NCI-H748 (cell line): ENCODE measurements around the gene LRRC41.
"Not testable (repeated sequence)": the region's sequence is repeated elsewhere in the genome, so short reads cannot be mapped to it uniquely, and the experiment has no call there.

Source experiments
- DNase-seq: peaks from one replicate; lab custom pipeline; 2025; ENCODE audit not compliant: unreplicated experiment; lab: John Stamatoyannopoulos, UW

LRRC41 gene

DNA sequence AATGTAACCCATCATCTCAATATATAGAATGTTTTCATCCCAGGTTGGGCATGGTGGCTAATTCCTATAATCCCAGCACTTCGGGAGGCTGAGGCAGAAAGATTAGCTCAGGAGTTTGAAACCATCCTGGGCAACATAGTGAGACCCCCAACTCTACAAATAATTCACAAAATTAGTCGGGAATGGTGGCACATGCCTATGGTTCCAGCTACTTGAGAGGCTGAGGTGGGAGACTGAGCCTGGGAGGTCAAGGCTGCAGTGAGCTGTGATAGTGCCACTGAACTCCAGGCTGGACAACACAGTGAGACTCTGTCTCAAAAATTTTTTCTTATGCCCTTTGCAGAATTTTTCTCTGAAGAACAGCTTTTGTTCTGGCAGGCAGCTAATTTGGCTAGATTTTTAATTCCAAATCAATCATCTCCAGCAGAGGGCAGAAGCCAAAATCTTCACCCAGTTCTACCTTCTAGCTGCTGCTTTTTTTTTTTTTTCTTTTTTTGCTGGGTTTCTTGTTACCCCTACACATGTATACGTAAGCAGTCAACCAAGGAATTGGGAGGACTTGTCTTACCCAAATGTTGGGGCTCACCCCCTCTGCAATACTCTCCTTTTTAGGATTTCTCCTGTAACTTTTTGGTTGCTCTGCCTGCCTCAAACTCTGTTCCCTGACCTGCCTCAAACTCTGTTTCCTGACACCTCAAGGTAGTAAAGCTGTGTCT, 58.6 kb downstream of the LRRC41 start:
- DNase-seq, result peak; percentile 23

DNA sequence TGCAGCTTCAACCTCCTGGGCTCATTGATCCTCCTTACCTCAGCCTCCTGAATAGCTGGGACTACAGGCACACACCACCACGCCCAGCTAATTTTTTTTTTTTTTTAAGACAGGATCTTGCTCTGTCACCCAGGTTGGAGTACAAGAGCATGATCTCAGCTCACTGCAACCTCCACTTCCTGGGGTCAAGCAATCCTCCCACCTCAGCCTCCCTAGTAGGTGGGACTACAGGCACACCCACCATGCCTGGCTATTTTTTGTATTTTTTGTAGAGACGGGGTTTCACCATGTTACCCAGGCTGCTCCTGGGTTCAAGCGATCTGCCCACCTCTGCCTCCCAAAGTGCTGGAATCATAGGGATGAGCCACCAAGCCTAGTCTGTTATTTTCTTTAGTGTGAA, 59.6 kb downstream of the LRRC41 start:
- not testable (repeated sequence) for DNase-seq

DNA sequence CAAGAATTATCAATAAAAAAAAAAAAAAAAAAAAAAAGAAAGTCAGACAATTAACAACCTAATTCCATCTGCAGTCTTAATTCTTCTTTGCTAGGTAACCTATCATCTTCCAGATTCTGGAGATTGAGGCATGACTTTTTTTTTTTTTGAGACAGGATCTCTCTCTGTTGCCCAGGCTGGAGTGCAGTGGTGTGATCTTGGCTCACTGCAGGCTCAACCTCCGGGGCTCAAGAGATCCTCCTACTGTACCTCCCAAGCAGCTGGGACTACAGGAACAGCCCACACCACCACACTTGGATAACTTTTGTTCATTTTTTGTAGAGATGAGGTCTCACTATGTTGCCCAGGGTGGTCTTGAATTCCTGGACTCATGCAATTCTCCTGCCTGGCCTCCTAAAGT, 60.5 kb downstream of the LRRC41 start:
- DNase-seq, result no peak

DNA sequence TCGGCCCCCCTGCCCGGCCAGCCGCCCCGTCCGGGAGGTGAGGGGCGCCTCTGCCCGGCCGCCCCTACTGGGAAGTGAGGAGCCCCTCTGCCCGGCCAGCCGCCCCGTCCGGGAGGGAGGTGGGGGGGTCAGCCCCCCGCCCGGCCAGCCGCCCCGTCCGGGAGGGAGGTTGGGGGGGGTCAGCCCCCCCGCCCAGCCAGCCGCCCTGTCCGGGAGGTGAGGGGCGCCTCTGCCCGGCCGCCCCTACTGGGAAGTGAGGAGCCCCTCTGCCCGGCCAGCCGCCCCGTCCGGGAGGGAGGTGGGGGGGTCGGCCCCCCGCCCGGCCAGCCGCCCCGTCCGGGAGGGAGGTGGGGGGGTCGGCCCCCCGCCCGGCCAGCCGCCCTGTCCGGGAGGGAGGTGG, 61.7 kb downstream of the LRRC41 start:
- not testable (repeated sequence) for DNase-seq

DNA sequence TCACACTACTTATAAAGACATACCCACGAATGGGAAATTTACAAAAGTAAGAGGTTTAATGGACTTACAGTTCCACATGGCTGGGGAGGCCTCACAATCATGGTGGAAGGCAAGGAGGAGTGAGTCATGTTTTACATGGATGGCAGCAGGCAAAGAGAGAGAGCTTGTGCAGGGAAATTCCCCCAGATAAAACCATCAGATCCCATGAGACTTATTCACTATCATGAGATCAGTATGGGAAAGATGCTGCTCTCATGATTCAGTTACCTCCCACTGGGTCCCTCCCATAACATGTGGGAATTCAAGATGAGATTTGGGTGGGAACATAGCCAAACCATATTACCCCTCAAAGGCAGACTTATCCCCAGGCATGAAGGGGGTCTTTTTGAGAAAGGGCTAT, 64.6 kb downstream of the LRRC41 start:
- DNase-seq, result not testable (repeated sequence)

DNA sequence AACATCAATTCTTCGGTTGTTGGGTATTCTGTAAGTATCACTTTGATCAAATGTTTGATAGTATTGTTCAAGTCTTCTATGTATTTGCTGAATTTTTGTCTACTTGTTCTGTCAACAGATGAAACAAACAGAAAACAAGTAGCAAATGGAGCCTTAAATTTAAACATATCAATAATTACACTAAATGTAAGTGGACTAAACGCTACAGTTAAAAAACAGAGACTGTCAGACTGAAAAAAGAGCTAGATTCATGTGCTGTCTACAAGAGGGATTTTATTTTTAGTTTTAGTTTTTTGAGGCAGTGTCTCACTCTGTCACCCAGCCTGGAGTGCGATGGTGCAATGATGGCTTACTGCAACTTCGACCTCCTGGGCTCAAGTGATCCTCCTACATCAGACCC, 66.5 kb downstream of the LRRC41 start:
- no peak for DNase-seq

DNA sequence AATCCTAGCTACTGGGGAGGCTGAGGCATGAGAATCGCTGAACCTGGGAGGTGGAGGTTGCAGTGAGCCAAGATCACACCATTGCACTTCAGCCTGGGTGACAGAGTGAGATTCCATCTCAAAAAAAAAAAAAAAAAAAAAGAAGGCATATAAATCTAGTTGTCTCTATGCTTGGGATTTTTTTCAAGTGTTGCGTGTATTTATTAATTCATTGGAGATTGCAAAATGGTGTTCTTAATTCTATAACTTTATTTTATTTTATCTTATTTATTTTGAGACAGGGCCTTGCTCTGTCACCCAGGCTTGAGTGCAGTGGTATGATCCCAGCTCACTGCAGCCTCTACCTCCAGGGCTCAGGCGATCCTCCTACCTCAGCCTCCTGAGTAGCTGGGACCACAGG, 72.2 kb downstream of the LRRC41 start:
- not testable (repeated sequence) for DNase-seq
